Activated effector memory CD4-positive, alpha-beta T cell treated with anti-CD3 and anti-CD28 coated beads, Interleukin-2, amount 50 U/mL, for 16 hours (primary cell): ENCODE measurements around the gene RBM5.

Source experiments
- DNase-seq: peaks from one replicate; pipeline ENCODE4 v3.0.0-alpha.2; 2020

RBM5 gene

GRCh38 chr3:50122071-50122470 is 33.4 kb downstream of the RBM5 start:
- DNase-seq, result no peak

- DNase-seq, result no peak
Observed at GRCh38 chr3:50122661-50123391, 34.1 kb downstream of the RBM5 start.

- DNase-seq, result no peak
Observed at GRCh38 chr3:50123394-50124051, 34.8 kb downstream of the RBM5 start.

GRCh38 chr3:50124052-50124799 is 35.5 kb downstream of the RBM5 start:
- no peak for DNase-seq

- no peak for DNase-seq
Observed at GRCh38 chr3:50124800-50125178, 36.1 kb downstream of the RBM5 start.

GRCh38 chr3:50125541-50126286 is 37.0 kb downstream of the RBM5 start:
- no peak for DNase-seq

- DNase-seq, result no peak
Observed at GRCh38 chr3:50126287-50127211, 37.8 kb downstream of the RBM5 start.

GRCh38 chr3:50127251-50127691 is 38.6 kb downstream of the RBM5 start:
- no peak for DNase-seq

- DNase-seq, result no peak
Observed at GRCh38 chr3:50128001-50128400, 39.3 kb downstream of the RBM5 start.

GRCh38 chr3:50130436-50130835 is 41.7 kb downstream of the RBM5 start:
- no peak for DNase-seq

GRCh38 chr3:50132421-50133282 is 43.9 kb downstream of the RBM5 start:
- no peak for DNase-seq

- DNase-seq, result no peak
Observed at GRCh38 chr3:50133283-50133615, 44.5 kb downstream of the RBM5 start.

- DNase-seq, result no peak
Observed at GRCh38 chr3:50134367-50134766, 45.6 kb downstream of the RBM5 start.

- DNase-seq, result no peak
Observed at GRCh38 chr3:50135964-50136363, 47.2 kb downstream of the RBM5 start.

- no peak for DNase-seq
Observed at GRCh38 chr3:50136714-50137405, 48.1 kb downstream of the RBM5 start.

- no peak for DNase-seq
Observed at GRCh38 chr3:50137531-50137930, 48.8 kb downstream of the RBM5 start.

- DNase-seq, result no peak
Observed at GRCh38 chr3:50138266-50139200, 49.8 kb downstream of the RBM5 start.

- no peak for DNase-seq
Observed at GRCh38 chr3:50139308-50139707, 50.6 kb downstream of the RBM5 start.

- DNase-seq, result no peak
Observed at GRCh38 chr3:50139718-50140423, 51.2 kb downstream of the RBM5 start.
